HG03060 (cell line): ENCODE measurements around the gene CDK3.

ENCODE experiments used
- ATAC-seq: cut with Tn5 transposase; IDR thresholded peaks from one replicate; pipeline ENCODE4 v1.9.1; 2021; ENCODE audit warnings: low read depth, moderate number of reproducible peaks; ENCODE audit not compliant: unreplicated experiment

Gene CDK3

DNA sequence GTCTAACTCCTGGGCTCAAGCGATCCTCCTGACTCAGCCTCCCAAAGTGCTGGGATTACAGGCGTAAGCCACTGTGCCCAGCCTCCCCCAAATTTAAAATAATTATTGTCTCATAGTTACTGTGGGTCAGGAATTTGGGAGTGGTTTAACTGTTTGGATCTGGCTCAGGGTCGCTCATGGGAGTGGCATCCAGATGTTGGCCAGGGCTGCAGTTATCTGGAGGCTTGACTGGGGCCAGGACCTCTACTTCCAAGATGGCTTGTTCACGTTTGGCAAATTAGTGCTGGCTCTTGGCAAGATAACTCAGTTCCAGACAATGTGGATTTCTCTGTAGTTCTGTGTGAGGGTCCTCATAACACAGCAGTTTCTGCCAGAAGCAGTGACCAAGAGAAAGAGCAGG lies 13.6 kb upstream of the CDK3 start:
- ATAC-seq: no peak

DNA sequence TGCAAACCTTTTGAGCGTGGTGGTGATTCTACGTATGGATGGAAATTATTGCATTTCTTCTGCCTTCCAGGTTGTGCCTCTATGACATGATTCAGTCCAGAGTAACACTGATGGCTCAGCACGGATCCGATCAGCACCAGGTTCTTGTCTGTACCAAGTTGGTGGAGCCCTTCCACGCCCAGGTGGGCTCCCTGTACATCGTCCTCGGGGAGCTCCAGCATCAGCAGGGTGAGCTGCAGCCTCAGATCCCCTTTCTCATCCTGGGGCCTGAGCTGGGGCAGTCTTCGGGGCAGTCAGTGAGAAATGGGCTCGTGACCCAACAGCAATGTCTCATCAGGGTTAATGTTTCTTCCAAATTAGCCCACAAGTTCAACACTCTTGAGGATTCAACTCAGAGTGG lies 9.3 kb upstream of the CDK3 start:
- no peak for ATAC-seq

DNA sequence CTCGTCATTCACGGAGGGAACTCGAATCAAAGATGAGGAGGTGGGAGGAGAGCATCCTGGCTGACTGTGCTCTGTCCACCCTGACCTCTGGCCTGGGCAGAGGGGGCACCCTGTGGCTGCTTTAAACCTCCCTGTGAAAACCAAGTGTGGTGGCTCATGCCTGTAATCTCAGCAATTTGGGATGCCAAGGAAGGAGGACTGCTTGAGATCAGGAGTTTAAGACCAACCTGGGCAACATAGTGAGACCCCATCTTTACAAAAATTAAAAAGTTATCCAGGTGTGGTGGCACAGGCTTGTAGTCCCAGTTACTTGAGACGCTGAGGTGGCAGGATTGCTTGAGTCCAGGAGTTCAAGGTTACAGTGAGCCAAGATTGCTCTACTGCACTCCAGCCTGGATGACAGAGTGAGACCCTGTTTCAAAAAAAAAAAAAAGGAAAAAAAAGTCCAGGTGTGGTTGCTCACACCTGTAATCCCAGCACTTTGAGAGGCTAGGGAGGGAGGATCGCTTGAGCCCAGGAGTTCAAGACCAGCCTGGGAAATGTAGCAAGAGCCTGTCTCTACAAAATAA lies 5.8 kb upstream of the CDK3 start:
- ATAC-seq: no peak

DNA sequence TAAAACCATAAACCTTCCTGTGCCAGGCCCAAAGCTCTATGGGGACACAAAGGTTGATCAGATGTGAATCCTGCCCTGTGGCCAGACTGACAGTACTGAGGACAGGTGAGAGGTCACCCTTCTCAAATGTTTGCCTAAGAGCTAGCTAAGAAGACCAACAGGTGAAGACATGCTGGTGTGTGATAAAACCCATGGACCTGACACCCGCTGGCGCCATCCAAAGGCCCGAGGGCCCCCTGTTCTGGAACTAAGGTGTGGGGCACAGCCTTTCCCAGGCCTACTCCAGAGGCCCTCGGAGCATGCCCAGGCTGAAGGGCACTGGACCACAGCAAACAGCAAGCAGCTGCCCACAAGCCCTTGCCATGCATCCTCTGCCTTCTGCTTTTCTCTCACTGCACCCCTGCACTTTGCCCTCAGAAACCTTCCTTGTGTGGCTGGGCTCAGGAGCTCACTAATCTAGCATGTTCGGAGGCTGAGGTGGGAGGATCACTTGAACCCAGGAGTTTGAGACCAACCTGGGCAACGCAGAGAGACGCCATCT lies 5.2 kb upstream of the CDK3 start:
- ATAC-seq: no peak

DNA sequence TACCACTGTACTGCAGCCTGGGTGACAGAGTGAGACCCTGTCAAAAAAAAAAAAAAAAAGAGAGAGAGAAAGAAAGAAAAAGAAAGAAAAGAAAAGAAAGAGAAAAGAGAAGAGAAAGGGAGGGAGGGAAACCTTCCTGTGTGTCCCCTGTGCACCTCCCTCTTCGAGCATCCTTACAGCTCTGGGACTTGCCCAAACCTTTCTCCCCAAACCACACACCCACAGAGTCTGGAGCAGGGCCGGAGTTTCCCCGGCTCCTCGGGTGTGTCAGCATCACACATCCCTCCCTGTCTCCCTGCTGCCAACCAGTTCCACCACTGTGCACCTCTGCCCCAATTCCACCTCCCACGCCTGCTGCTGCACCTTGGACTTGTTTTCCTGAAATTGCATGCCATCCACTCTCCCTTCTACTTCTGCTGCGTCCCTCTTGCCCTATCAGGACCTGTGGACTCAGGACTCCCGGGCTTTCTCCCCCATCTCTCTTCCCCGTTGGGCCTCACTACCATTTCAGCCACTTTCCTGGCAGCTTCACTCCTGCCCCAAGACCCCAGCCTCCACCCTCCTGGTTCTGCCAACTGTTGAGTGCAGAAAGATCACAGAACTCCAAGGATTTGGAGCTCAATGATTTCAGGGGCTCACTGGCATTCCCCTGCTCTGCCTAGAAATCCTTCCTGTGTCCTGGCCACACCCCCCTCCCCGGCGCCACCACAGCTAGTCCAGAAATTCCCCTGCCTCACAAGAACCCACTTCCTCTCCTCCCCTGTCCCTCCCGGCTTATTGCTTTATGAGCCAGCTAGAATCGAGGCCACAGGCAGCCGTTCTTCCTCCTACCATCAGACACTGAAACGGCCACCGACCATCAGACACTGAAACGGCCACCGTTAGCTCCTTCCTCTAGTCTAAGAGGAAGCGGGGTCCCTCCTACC lies 3.7 kb upstream of the CDK3 start:
- ATAC-seq: no peak

DNA sequence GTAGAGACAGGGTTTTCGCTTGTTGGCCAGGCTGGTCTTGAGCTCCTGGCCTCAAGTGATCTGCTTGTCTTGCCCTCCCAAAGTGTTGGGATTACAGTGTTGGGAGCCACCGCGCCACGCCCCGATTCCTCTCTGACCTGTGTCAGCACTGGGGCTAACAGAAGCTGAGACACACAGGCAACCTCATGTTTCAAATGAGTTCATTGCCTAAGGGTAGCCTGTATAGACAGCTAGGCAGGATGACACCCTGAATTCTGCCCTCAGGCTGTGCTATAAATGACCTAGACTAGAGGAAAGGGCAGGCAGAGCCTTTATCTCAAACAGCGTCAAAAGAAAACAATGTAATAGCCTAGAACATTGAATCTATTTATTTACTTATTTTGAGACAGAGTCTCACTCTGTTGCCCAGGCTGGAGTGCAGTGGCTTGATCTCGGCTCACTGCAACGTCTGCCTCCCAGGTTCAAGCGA lies 2.3 kb upstream of the CDK3 start:
- no peak for ATAC-seq

DNA sequence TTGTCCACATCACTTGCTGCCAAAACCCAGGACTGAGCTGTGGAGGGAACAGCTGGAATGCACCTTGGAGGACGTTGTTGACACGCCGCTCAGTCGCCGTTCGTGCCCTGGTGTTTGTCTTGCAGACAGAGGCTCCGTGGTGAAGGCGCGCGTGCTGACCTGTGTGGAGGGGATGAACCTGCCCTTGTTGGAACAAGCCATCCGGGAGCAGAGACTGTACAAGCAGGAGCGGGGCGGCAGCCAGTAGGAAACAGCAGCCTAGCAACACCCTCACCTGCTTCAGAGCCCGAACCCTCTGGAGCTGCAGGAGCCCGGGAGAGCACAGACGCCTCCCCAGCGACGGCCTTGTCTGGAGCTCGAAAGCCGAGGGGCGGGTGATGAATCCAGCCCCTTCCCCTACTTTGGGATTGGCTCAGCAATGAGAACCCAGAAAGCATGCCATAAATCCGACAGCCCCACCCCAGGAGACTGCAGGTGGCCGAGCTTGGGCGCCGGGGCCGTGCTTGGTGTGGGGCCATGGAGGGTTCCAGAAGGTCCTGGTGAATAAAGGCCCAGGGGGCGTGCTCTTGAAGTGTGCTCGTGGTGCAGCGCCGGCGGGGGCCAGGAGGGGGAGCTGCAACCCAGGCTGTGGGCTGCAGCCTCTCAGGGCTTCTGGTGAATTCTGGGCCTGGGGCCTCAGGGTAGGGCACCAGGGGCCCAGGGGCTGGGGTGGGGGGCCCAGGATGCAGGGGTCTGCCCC lies 470 bp upstream of the CDK3 start:
- ATAC-seq: no peak

DNA sequence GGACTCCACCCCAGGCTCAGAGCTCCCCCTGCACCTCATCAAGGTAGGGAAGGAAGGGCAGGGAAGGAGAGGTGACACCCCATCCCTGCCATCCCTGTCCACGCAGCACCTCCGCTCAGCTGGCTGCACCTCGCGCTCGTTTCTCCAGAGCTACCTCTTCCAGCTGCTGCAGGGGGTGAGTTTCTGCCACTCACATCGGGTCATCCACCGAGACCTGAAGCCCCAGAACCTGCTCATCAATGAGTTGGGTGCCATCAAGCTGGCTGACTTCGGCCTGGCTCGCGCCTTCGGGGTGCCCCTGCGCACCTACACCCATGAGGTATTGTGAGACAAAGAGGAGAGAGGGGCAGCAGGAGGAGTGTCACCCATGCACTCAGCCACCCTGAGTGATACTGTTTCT lies 1.4 kb downstream of the CDK3 start:
- no peak for ATAC-seq

DNA sequence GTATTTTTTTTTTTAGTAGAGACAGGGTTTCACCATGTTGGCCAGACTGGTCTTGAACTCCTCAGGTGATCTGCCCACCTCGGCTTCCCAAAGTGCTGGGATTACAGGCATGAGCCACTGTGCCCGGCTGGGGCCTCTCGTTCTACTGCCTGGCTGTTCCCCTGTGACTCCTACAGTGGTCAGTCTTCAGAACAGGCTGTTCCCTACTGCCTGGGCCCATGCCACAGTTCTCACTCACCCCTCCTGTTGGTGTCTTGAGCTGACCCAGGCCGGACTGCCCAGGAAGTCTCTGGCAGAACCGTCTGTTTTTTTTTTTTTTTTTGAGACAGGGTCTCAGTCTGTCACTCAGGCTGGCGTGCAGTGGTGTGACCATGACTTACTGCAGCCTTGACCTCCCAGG lies 3.3 kb downstream of the CDK3 start:
- ATAC-seq: no peak

DNA sequence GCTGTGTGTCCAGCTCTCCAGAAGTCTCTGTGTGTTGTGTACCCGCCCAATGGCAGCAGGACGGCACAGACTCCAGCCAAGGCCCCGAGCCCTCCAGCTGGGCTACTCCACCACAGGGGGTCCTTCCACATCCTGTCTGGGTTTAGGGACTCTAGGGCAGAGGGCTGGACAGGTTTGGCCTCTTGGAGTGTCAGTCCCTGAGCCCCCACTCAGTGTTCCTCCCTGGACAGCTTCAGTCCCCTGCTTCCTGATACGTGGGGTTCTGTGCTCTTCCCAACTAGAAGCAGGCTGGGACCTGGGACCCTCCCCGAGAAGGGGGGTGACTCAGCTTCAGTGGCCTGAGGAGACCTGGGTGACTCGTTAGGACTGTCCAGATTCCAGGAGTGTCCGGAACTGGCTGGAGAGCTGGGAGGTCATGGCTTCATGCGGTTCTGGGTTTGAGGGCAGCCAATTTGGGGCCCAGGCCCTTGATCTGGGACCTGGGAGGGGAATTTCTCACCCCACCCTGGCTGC lies 4.2 kb downstream of the CDK3 start:
- no peak for ATAC-seq

DNA sequence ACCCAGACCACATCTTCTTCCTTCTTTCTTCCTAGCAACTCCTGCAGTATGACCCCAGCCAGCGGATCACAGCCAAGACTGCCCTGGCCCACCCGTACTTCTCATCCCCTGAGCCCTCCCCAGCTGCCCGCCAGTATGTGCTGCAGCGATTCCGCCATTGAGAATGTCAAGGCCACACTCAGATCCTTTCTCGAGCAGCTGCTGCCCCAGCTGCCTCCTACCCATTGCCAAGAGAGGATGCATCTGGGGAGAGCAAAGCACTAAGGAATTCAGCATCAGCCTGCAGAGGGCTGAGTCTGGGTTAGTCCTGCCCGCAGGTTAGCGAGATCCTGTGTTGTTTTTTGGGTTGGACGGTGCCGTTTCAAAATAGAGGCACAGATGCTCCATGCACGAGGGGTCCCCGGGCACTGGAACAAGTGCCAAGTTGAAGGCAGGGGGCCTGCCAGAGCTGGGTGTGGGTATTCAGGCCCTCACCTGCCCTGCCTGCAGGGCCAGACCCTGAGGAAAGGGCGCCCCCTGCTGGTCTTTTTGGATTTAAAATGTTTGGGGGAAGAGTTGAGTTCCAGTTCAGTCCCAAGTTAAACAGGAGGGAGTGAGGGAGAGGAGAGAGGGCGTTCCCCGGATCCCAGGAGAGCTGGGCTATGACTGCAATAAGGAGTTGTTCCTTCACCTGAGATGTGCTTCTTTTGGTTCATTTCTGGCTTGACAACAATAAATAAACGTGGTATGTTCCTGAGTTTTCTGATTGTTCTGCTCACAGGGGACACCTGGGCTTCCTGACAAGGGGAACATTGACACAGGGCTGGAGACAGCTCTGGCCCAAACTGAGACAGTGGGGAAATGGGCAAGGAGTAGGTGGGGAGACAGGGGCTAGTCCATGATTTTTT lies 4.9 kb downstream of the CDK3 start:
- no peak for ATAC-seq

DNA sequence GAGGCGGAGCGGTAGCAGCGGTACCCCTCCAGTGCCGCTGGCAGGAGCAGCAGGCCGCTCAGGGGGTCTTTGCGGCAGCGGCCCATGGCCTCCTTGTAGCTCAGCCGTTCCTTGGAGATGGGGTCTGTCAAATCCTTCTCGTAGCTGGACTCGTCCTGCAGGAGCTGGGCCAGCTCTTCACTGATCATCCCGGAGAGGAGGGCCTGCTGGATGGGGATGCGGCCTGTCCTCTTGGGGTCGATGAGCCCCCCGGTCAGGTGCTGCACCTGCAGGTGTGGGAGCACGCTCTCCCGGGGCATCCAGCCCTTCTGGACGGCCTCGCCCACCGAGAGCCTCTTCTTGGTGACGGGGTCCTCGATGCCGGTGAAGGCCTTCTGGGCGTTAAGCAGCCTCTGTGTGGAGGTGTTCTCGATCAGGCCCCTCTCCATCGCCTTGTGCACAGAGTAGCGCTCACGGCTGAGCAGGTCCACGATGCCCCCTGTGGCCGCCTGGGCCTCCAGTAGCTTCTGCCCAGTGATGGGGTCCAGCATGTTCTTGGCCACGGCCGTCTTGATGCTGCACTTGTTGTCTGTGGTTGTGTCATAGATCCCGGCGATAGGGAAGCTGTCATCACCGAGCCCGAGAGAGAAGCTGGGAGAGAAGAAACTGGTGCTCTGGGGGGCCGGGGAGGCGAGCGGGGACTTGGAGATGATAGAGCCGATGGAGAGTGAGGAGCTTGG lies 6.6 kb downstream of the CDK3 start:
- no peak for ATAC-seq

DNA sequence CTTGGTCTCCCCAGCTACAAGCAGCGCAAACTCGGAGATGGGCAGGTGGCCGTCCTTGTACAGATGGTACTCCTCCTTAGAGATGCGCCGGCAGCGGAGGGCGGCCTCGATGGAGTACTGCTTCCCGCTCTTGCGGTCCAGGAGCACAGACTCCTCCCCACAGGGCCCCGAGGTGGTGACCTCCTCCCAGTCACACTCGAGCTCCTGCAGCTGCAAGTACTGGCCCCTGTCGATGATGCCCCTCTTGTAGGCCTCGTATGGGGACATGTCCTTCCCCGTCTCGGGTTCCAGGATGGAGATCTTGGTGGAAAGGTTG lies 7.2 kb downstream of the CDK3 start:
- ATAC-seq: no peak

DNA sequence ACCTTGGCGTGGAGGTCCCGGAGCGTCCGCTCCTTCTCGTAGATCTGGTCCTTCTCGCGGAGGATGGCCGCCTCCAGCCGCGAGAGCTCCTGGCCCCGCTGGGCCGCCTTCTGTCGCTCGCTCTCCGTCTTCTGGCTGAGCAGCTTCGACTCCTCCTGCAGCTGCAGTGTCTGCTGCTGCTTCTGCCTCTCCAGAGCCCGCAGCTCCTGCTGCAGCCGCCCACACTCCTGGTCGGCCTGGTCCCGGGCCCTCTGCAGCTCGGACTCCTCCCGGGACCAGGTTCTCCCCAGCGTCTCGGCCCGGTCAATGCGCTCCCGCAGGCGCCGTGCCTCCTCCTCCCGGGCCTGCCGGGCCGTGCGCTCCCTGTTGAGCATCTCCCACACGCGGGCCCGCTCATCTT lies 7.6 kb downstream of the CDK3 start:
- ATAC-seq: no peak

DNA sequence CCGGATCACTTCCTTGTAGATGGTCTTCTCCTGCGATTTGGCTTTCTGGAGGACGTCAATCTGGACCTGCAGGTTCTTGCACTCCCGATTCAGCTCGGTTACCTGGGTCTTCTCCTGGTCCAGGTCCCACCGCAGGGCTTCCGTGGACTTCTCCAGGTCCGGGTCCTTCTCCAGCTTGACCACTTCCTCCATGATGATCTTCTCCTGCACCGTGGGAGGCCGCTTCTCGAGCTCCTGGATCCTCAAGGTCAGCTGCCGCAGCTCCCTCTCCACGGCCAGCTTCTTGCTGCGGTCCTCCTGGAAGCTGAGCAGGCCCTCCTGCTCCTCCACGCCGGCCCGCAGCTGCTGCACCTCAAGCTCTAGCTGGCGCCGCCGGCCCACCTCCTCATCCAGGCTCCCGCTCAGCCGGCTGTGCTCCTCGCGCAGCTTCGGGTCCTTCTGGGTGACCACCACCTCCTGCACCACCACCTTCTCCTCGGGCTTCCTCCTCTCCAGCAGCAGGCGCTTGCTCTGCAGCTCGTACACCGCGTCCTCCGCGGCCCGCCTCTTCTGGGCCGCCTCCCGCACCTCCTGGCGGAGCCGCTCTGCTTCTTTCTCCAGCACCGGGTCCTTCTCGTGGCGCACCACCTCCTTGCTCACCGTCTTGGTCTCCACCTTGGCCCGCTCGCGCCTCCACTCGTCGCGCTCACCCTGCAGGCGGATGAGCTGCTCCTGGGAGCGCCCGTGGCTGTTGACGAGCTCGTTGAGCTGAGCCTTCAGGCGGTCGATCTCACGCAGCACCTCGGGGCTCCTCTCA lies 8.2 kb downstream of the CDK3 start:
- ATAC-seq: no peak

DNA sequence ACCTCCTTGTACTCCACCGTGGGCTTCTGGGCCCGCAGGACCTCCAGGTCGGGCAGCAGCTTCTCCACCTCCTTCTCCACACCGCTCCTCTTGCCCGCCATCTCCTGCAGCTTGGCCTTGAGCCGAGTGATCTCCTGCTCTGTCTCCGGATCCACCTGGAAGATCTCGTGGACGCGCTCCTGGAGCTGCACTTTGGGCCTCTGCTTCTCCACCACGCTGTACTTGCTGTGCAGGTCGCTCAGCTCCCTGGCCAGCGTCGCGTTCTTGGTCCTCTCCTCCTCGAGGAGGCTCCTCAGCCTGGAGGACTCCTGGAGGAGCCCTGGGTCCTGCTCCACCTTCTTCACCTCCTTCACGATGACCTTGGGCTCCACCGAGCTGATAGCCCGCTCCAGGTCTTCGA lies 8.8 kb downstream of the CDK3 start:
- no peak for ATAC-seq

DNA sequence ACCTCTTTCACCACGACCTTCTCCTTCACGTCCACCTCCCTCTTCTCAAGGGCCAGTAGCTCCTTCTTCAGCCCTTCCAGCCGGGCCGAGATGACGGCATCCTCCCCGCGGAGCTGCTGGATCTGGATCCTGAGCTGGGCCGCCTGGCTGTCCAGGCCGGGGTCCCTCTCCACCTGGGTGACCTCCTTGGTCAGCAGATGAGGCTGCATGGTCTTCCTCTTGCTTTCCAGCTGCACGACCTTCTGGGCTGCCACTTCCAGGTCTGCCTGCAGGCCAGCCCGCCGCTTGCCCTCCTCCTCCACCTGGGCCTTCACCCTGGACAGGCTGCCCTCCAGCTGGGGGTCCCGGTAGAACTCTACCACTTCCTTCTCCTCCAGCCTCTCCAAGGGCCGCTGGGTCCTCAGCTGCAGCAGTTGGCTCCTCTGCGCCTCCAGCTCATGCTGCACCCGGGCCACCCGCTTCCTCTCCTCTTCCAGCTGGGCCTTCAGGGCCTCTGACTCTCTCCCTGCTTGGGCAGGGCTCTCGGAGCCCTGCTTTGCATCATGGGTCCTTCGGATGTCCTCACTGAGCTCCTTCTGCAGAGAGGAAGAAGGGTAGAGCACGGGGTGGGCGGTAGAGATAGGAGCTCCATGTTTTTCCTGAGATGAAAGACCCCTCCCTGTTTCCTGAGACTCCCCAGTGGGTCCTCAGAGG lies 9.5 kb downstream of the CDK3 start:
- ATAC-seq: no peak

DNA sequence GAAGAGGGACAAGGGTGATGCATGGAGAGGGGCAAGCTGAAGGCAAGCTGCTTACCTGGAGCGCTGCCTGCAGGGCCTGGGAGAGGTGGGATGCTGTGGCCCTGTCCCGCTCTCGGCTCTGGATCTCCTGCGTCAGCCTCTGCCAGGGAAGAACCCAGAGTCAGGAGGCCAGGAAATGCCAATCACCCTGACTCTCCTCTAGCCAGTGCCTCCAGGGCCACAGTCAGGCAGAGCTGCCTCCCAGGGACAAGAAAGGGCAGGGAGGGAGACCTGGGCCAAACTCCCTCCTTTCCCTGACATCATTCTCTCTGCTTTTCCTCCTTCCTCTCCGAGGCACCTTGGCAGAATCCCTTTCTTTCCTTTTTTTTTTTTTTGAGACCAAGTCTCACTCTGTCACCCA lies 11.3 kb downstream of the CDK3 start:
- no peak for ATAC-seq
